Measurements from ENCODE around the gene VEGFC.

DNA sequence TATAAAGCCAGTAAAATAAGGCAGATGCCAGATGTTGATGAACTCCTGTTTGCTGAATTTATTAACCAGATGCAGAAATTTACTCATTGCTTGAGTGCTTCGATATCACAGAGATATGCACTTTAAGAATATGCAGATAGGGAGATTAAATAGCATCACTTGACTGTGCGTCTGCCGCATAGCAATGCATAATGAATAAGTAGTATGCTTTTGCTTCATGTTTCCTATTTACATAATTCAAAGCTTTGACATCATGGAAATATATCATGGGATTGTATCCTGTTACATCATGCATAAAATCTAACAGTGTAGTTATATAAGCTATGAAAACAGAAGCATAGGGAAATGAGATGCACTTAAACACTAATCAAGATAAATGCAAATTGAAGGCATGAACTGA is 45.9 kb downstream of the VEGFC start:
- TF ChIP-seq, protein P1, sequence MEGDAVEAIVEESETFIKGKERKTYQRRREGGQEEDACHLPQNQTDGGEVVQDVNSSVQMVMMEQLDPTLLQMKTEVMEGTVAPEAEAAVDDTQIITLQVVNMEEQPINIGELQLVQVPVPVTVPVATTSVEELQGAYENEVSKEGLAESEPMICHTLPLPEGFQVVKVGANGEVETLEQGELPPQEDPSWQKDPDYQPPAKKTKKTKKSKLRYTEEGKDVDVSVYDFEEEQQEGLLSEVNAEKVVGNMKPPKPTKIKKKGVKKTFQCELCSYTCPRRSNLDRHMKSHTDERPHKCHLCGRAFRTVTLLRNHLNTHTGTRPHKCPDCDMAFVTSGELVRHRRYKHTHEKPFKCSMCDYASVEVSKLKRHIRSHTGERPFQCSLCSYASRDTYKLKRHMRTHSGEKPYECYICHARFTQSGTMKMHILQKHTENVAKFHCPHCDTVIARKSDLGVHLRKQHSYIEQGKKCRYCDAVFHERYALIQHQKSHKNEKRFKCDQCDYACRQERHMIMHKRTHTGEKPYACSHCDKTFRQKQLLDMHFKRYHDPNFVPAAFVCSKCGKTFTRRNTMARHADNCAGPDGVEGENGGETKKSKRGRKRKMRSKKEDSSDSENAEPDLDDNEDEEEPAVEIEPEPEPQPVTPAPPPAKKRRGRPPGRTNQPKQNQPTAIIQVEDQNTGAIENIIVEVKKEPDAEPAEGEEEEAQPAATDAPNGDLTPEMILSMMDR (IDR thresholded peaks at IDR 0.05) = no peak
- TF ChIP-seq POLR2A (IDR thresholded peaks at IDR 0.05) = no peak

All from Peyer's patch (tissue), 4 donors.